GM19099 (cell line): ENCODE measurements around the gene ABCB8.

Experiments
- POLR2A ChIP-seq: IDR thresholded peaks from 3 replicates; pipeline ENCODE4 v1.6.1; 2011; ENCODE audit warnings: low read depth; ENCODE audit not compliant: insufficient read length; ENCODE audit errors: extremely low read depth

The ABCB8 gene

GRCh38 chr7:151056666-151057505 is 28.6 kb downstream of the ABCB8 start:
- no peak for TF ChIP-seq POLR2A

DNA sequence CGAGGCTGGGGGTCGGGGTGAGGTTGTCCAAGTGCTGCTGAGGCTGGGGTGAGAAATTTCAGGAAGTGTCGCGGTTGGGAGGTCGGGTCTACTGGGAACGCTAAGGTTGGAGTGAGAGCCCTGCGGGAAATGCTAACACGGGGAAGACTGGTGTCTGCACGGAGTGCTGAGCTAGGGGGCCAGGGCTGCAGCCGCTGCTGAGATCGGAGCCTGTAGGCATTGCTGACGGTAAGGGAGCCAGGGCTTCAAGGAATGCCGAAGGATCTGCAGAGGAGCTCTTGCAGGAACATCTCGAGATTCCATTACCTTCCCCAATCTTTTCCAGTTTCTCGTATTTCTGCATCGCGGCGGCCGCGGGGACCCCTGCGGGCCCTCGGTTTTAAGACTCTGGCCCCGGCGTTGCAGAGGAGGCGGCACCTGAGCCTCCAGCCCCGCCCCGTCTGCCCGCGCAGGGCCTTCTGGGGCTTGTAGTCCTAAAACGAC is 29.3 kb downstream of the ABCB8 start, which contains the start of gene CDK5:
CDK5 (minus strand) TSS at position 392 of the 483 bp plus-strand sequence; CDS start at position 343, 49 bp downstream.
- no peak for TF ChIP-seq POLR2A

DNA sequence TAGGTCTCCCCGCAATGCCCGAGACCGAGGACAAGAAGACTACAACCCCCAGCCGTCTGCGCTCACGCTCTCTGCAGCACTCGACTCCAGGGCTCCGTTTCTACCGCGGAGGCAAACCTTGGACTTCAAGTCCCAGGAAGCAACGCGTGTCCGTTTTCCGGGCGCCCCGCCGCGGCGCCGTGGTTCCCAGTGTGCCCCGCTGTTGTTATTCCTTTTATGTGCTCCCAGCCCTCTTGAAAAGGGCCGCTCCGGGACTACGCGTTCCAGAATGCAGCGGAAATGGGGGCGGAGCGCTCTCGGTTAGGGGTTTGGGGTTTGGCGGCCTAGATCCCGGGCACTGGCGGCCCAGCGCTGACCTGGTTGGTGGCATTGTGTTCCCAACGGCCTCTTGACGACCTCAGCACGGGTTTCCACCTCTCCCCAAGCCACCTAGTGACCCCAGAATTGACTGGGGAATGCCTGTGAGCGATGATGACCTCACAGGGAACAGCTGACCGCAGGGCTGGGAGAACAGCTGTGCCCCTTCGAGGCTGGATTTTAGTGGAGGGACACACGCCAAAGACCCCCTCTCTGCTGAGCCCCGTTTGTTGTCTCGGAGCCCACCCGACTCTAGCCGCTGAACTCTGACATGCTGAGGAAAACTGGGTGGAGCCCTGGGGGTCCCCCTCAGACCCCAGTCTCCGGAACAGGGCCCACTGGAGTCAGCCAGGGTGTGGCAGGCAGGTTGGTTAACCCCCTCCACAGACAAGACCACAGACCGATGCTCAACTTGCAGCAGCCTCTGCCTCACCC is 29.9 kb downstream of the ABCB8 start:
- TF ChIP-seq POLR2A = peak; percentile 52

GRCh38 chr7:151058781-151059366 is 30.6 kb downstream of the ABCB8 start:
- no peak for TF ChIP-seq POLR2A

GRCh38 chr7:151059367-151060112 is 31.3 kb downstream of the ABCB8 start, which contains the start of gene SLC4A2:
SLC4A2 (plus strand) TSS chr7:151059589; CDS start chr7:151061988, 2,399 bp downstream.
- TF ChIP-seq POLR2A = peak; percentile 63

DNA sequence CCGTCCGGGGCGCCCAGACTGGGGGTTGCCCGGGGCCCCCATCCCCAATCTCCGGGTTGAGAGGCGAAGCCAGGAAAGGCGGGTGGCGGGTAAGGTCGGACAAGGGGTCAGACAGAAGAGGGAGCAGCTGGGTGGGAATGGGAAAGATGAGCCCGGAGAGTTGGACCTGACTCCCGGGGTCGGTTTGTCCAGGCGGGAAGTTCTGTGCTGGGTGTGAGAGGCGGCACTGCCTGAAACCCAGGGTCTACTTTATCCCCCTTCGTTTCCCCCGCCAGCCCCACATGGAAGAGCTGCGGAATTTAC is 31.8 kb downstream of the ABCB8 start:
- TF ChIP-seq POLR2A = no peak

GRCh38 chr7:151060416-151061212 is 32.4 kb downstream of the ABCB8 start:
- no peak for TF ChIP-seq POLR2A

- no peak for TF ChIP-seq POLR2A
These were observed 33.2 kb downstream of the ABCB8 start for GRCh38 chr7:151061213-151062110.

DNA sequence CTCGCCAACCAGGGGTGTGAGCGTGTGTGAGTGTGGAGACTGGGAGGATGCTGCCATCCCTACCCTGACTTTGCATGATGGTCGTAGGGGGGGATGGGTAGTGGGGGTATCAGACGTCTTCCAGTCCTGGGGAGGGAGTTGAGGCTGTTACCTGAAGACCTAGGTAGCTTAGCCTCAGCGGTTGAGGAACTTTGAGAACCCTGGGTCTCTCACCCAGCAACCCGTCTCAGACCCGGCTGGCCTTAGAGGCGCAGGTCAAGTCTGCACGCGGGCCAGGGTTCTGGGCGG is 33.8 kb downstream of the ABCB8 start:
- TF ChIP-seq POLR2A = no peak

DNA sequence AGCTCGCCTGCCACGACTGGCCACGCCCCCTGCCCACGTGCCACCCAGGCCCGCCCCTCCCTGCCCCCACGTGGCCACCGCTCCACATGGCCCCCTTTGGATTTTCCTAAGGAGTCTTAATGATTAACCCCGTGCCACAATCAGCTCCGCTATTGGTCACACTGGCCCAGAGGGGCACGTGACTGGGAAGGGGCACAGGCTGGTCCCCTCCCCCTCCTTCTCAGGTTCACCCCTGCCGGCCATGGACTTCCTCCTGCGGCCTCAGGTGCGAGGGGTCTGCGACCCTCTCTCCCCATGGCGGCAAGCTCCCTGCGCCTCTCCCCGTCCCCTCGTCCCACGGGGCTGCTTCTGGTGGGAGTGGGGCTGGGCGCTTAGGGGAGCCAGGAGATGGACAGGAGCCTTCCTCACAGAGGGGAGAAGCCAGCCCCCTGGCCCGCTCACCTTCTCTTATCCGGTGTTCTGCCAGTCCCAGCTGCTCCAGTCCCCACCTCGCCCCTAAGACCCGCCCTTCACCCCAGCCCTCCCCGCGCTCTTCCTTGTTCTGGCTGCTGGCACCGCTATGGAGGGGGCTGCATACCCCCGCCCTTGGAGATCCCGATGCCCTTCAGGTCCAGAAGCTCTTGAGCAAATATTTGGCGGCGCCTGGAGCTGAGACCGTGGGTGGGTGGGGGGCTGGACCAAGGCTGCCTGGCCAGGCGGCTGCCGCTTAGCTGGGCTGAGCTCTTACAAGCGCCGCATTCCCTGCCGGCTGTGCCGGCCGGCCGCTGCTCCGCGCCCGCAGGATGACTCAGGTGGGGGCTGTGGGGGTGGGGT is 34.4 kb downstream of the ABCB8 start:
- no peak for TF ChIP-seq POLR2A

DNA sequence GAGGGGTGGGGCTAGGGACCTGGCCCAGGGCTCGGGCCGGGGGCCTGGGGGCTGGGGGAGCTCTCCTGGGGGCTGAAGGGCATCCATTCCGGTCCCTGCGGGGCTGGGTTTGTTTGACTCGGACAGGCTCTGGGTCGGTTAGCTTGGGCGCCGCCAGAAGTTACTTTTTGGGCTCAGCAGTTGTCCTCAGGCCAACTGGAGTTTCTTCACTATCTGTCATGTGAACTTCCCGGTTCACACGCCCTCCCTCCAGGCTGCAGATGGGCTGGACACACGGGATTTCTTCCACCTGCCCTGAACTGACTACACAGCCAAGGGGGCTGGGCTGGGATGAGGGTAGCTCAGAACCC is 34.9 kb downstream of the ABCB8 start:
- TF ChIP-seq POLR2A = no peak

DNA sequence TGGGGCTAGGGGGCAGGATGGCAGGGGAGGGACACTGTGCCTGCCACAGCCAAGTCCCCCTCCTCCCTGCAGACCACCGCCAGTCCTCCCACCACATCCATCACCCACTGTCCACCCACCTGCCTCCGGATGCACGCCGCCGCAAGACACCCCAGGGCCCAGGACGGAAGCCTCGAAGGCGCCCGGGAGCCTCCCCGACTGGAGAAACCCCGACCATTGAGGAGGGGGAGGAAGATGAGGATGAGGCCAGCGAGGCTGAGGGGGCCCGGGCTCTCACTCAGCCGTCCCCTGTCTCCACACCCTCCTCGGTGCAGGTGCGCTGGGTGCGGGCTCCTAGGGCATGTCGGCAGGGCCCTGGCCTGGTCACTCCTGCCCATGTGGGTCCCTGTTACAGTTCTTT is 36.2 kb downstream of the ABCB8 start:
- no peak for TF ChIP-seq POLR2A

GRCh38 chr7:151064993-151065392 is 36.7 kb downstream of the ABCB8 start:
- no peak for TF ChIP-seq POLR2A

DNA sequence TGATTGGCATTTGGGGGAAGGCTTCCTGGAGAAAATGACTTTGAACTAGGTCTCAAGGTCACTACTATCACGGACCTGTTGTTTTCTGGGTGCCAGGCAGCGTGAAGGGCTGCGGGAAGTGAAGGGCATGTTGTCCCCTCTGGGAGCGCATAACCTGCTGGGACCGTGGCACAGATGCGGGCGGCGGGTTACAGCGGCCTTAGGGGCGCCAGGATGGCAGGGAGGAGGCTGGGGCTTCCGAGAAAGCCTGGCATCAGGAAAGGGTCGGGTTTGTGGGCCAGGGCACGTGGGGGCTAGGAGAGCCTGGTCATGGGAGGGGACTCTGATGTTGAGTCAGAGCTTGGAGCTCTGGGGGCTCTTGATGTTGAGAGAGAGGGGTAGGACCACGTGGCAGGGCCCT is 37.3 kb downstream of the ABCB8 start:
- TF ChIP-seq POLR2A = no peak
